GM18519 (cell line): ENCODE data around the gene COL19A1.
A peak's percentile ranks its signal among the peaks of the same experiment; 100 is the strongest.
"Not testable (repeated sequence)": the region's sequence is repeated elsewhere in the genome, so short reads cannot be mapped to it uniquely, and the experiment has no call there.

Experiments used
- ATAC-seq: cut with Tn5 transposase; IDR thresholded peaks from one replicate; pipeline ENCODE4 v1.9.1; 2021; ENCODE audit warnings: mild to moderate bottlenecking, moderate library complexity; ENCODE audit not compliant: unreplicated experiment, low FRiP score

Gene COL19A1

DNA sequence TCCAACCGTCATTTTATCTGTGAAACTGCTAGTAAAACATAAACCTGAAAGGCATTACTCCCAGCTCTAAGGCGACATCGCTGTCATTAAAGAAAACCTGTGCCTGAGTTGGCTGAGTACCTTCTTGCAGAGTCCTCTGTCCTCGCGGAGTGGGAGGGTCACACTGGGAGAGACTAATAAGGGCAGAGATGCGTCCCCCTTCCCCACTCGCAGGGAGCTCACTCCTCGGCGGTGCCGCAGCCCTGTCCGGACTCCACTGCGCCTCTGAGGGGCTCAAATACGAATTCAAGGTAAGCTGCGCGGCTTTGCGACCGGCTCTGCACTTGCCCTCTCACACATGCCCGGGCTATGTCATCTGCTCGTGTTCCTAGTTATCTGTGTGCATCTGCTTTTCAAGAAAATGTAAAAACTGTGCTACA, at the start of gene COL19A1:
COL19A1 (plus strand) TSS at position 206 of the 419 bp plus-strand sequence. CDS start 13,012 bp downstream, outside the sequence.
- peak; percentile 46 for ATAC-seq

DNA sequence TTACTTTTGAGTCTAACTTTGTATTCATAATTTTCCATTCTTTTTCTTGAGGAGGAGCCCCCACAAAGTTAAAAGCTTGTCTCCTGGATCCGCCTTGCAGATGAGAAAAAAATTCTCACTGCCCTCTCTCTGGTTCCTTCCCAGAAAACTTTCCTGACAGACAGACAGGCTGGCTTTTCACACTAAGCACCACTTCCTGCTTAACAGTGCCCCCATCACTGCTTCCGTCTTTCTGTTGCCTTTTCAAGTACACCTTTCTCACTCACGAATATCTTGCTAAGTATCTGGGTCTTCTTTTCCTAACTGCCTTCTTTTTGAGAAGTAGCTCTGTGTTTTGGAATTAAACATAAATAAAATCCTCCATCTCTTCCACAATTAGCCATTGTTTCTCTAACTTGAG, 49.8 kb upstream of the COL19A1 start:
- ATAC-seq = no peak

DNA sequence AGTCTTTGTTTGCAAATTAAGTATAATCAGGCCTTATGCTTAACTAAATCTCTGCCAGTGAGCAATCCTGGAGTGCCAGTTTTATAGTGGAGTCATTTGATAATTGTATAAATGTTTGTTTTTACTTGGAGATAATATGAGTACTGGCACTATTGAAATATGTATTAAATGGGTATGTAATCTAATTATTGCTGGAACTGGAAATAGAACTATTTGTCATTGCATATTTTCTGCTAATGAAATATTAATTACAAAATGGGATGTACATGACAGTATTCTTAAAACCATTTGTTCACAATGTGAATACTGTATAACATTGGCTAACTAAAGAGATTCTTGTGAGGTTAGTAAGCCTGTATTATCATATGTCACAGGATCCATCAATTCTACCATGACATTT, 49.0 kb upstream of the COL19A1 start:
- ATAC-seq = no peak

DNA sequence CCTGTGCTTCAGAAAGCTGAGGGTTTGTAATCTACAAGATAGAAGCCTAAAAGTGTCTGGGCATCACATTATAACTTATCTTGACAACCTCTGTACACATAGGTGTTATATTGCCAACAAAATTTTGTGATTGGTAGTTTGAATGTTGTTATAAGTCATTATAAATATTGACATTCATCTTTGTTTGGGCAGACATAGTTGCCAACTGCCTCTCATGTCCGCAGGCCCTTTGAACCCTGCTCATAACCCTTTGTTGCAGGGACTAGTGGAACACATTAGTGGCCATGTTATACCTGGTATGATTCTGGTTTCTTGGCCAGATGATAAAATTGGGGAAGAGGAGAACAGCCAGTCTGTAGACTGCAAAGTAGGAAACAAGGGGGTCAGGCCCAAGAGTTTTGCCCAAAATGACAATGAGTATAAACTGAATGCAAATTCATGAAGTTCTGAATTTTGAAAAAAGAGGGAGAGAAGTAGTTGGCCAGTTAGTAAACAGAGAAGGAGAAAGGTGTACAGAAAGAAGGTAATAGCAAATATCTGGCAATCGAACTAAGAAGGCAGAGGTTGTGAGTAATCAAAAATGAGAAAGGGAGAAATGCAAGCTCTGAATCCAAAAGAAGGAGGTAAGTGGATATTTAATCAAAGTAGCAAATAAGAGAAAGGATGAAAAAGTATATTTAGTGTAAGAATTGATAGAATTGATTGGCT, 48.0 kb upstream of the COL19A1 start:
- ATAC-seq = no peak

DNA sequence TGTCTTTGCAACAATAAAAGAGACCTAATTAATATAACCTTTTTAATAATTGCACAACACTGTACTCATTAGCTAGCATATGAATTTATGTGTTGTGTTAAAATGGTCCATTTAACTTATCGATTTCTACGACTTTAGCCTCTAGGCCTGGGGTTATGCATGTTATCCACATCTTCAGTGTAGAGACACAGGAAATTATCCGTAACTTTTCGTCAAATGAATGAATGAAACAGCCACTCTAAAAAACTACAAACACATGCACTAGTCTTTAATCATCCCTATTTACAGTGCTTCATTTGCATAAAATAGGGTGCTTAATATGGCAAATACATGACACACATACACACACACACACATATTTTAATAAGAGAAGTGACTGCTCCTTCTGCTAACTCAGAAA, 47.2 kb upstream of the COL19A1 start:
- ATAC-seq = no peak

DNA sequence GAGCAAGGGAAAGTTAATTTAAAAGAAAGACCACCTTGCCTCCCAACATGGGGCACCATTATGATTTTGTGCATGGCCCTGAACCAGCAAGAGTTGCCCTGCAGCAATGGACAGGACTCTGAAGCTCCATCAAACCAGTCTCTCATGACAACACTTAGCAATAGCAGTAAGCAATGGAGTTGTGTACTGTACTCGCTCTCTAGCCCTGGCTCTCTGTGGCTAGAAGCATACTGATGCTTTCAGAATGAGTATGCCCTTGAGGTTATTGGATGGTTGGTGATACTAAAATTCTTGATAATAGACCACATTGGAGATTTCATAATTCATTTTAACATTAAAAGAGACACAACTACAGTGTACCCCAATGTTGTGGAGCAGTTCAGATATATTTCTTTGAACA, 46.3 kb upstream of the COL19A1 start:
- ATAC-seq = no peak

DNA sequence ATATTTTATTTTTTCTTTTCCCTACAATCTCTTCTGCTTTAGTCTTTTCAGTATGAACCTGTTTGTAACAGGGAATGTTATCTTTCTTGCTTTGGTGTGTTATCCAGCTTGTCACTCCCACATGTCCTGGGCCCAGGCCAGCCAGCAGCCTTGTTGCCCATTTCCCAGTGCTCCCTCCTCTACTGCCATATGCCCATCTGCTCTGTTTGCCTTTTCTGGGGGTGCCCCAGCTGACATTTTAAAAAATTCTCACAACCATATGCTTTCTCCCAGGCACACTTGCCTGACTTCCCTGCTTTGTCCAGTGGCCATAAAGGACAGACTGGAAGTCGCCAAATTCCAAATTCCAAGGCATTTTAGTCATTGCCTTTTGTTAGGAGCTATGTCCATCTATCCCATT, 45.9 kb upstream of the COL19A1 start:
- no peak for ATAC-seq

DNA sequence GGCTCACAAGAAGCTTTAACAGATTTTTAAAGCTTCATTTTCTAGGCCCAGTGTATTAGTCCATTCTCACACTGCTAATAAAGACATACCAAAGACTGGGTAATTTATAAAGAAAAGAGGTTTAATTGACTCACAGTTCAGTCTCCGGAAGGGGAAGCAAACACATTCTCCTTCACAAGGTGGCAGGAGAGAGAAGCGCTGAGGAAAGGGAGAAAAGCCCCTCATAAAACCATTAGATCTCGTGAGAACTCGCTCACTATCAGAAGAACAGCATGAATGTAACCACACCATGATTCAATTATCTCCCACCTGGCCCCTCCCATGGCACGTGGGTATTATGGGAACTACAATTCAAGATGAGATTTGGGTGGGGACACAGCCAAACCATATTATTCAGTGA, 42.0 kb upstream of the COL19A1 start:
- not testable (repeated sequence) for ATAC-seq

DNA sequence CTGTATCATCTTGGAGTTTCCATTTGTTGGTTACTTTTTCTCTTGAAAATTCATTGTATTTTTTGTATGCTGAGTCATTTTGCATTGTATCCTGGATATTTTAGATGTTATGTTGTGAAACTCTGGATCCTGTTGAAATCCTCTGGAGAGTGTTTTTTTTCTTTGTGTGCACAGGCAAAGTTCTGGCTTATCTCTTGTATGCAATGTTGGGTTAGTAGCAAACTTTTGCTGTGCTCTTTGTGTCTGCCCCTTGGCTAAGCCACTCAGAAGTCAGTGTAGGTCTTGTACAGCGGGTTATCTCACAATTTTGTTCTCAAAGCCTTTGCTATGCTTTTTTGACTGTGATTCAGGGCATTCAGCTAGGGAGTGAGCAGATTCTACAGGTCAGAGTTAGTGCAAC, 40.5 kb upstream of the COL19A1 start:
- no peak for ATAC-seq

DNA sequence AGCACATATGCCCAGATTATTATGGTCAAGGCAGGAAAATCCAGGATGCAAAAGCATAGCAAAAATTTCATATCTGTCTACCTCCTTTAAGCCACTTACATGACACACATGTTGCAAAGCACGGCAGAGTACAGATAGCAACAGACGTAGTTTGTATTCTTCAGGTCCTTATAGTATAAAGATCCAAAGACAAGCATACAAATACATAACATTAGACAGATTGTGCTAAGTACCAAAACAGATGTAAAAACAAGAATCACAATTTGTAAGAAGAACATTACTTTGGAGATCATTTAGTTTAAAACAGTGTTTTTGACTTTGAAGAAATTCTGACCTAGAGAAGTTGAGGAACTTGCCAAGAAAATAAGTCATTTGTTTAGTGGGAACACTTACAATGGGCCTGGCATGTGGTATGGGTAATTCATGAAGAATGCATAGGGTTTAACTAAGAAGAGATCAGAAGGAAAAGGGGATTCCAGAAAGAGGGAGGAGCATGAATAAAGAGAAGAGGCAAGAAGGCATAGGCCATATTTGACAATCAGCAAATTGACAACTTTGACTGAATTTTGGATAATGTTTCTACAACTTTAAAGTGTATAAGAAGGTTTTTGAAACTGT, 39.0 kb upstream of the COL19A1 start:
- no peak for ATAC-seq

DNA sequence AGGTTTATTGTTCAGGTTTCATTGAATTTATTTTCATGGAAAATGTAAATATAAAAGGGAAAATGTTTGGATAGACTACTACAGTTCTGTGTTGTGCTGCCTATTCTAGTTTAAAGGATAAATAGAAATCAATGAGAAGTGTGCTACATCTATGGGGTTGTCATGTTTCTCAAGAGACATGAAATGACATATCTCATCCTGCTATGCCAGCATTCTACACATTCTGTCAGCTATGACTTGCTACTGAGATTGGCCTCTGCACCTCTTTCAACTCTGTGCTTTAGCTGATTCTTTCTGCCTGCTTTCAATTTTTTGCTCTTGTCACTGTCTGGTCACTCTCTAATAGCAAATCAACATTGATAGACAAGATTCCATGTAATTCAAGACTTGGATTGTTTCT, 33.8 kb upstream of the COL19A1 start:
- no peak for ATAC-seq

DNA sequence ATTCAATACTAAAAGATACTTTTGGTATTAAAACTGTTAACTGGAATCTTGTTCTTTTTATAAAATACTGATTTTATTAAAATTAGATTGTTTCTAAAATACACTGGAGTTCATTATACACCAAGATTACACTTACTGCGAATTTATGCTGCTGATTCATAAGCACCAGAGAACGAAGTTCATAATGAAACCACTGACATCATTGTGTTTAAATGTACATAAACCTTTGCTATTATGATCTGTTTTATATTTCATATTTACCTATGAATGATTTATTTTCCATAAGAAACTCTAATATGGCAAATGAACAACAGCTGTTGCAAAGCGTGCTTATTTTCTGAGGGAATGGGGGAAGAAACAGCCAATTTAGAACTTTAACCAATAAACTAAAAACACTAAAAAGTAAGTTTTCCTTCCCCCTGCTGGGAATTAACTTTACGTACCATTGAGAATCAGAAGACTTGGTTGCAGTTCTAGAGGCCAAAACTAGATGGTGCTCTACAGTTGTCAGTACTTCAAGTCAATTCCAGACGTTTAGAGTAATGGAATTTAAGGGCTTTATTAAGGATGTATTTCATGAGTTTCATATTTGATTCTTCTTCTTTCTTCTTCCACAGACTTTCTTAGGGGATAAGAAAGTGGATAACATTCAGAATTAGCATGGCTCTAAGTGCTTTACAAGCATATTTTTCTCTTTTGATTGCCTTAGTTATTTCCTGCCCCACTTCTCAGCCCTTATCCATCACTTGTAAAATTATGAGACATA, 30.8 kb upstream of the COL19A1 start:
- peak; percentile 81 for ATAC-seq

DNA sequence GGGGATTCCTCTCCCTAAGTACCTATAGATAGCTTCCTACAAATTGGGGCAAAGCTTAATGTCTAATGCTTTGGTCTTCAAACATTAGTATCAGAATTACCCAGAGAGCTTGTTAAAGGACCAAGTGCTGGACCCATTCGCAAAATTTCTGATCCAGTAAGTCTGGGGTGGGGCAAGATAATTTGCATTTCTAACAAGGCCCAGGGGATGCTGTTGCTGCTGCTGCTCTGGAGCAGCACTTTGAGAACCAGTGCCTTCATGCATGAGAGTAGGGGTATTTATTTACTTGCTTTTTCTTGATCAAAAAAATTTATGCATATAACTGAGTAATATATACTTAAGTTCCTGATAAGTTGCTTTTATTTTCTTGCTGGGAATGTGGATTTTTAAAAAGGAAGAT, 24.5 kb upstream of the COL19A1 start:
- no peak for ATAC-seq

DNA sequence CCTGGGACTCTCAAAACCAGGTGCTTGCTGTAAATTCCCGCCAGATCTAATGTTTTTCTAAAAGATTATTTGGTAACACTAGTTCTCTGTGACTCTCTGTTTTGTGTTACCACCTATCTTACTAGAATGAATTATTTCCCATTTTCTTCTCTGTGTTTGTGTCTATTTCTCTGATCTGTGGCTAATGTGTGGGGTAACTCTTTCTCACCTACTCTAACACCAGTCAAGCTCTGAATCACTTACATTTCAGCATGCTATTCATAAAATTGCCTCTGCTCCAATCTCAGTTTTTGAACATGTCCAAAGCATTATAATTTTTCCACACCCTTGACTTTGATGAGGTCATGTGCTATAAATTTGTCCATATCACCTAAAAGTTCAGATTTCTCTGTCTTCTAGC, 23.2 kb upstream of the COL19A1 start:
- no peak for ATAC-seq

DNA sequence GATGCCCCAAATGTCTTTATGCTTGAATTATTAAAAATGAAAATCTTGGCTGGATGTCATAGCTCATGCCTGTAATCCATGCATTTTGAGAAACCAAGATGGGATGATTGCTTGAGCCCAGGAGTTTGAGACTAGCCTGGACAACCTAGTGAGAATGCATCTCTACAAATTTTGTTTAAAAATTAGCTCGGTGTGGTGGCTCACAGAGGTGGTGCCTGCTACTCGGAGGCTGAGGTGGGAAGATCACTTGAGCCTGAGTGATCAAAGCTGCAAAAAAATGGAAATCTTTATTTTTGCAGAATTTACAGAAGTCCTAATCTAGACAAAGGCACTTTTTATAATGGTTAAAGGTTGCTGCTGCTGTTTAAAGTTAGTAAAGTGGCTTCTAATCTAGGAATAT, 20.0 kb upstream of the COL19A1 start:
- no peak for ATAC-seq

DNA sequence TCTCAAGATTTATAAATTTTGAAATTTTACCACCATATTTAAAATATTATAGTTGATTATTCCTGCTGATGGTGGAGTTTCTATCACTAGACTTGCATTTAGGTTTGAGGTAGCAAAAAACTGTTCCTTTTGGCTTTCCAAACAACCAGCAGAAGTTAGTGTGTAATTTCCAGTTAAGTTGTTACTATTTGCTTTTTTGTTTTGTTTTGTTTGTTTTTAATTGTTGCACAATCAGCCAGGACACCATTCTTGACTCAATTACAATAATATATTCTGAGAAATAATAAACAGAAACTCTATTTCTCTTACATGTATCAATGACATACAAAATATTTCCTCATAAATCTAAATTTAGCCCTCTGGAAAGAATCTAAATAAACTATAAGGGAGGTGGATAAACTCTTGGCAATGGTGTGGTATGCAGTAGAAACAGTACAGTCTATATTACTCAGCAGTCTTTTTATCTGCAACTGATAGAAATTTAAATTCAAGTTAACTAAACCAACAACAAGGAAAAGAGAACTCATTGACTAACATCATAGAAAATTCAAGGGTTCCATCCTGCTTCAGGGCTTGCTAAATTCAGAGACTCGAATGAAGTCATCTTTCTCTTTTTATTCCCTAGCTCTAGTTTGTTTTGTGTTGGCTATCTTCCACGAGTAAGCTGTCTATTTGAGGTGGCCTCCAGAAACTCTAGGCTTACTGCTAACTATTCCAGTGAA, 19.4 kb upstream of the COL19A1 start:
- ATAC-seq = no peak

DNA sequence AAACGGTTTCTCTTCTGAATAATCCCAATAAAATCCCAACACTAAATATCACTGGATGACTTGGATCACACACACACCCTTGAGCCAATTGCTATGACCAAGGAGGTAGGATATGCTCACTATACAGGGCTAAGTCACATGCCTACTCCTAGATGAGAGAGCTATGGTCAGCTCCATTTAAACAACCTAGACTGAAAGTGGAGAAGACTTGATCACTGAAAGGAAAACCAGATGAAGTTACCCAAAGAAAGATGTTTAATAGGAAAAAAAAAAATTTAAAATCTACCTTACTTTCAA, 18.9 kb upstream of the COL19A1 start:
- ATAC-seq = no peak

DNA sequence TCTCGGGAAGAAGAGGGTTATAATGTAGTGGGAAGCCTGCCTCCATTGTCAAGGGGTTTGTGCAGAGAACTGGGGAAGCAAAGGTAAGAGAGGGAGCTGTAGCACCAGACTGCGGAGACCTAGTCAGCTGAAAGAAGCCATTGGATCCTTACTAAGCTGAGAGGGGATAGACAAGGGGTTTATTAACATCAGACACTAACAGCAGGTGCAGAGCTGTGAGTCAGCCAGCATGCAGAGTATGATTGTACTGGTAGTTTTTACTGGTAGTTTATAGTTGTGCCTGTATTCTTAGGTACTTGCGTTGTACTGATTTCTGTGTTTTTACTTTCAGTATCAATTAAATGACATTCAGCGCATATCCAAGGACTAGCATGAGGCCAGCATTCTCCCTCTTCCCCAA, 17.8 kb upstream of the COL19A1 start:
- ATAC-seq = no peak

DNA sequence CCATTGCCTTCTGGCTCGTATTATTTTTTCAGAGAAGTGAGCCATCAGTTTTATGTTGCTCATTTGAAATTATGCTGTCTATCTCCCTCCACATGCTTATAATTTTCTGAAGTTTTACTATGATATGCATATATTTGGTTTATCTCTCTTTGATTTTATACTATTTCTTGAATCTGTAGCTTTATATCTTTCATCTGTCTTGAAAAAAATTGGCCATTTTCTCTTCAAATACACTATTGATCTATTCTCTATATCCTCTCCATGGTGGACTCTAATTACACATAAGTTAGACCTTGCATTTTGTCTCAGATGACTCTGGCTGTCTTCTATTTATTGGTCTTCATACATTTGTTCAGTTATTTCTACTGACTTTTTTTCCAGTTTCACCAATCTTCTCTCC, 13.7 kb upstream of the COL19A1 start:
- ATAC-seq = no peak

DNA sequence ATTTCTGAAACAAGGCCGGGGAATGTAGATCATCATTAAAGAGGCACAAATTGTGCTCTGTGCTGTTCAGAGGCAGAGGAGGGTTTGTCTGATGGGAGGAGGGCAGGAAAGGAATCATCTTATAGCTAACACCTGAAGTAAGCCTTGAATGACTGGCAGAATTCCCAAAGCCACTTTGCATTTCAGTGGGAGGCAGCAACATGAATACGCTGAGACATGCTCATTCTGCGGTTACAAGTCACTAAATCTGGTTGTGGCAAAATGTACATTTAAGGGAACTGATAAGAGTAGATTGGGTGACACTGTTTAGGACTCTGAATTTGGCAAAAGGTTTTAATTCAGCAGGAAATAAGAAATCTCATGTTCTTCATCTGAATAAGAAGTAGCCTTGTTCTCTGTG, 4.4 kb upstream of the COL19A1 start:
- no peak for ATAC-seq

DNA sequence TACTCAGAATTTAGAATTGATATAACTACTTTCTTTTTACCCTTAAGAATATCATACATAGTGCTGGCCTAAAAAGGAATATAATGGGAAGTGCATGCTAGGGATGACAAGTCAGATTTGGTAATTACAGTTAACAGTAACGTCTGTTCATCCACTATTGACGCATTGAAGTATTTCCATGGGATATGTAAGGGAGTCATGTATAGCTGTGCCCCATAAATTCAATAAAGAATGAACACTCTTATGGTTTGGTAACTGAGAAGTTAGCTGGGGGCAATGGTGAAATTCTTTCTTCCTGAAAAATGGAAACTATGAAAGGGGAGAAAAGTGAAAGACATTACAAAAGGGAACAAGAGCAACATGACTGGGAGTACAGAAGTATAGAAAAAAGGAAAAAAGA, 2.6 kb upstream of the COL19A1 start:
- ATAC-seq = no peak
